Thoracic aorta (tissue), 2 donors: ENCODE data around the gene GLG1. TPM values are rescaled to one million over a fixed set of nuclear protein-coding genes. Genes with fewer than 3 reads are reported as not detected.
A peak's percentile ranks its signal among the peaks of the same experiment; 100 is the strongest.

ENCODE experiments used
- ATAC-seq: fragments of 150-250 bp; one replicate; pipeline ENCODE4 v1.8.0; 2017; ENCODE audit warnings: low read depth; ENCODE audit not compliant: insufficient number of reproducible peaks, low FRiP score
- DNase-seq: peaks from one replicate; pipeline ENCODE4 v3.0.0-alpha.2; 2020; ENCODE audit warnings: low spot score
- H3K27ac ChIP-seq, 2 donors: fragments of 200-600 bp; sonication (generic); 1 replicate in 1 of 2; 2 replicates in 1 of 2; pipeline ENCODE4 v1.5.1; 2016; ENCODE audit warnings: mild to moderate bottlenecking in 2 of 2, moderate library complexity in 2 of 2
- H3K27me3 ChIP-seq: fragments of 200-600 bp; sonication (generic); replicated peaks from 2 replicates; pipeline ENCODE4 v1.6.0; 2016; ENCODE audit warnings: mild to moderate bottlenecking; ENCODE audit not compliant: insufficient read depth
- H3K36me3 ChIP-seq: fragments of 200-600 bp; sonication (generic); one replicate; pipeline ENCODE4 v1.5.1; 2016
- H3K4me1 ChIP-seq, 2 donors: fragments of 200-600 bp; sonication (generic); 1 replicate in 1 of 2; 2 replicates in 1 of 2; pipeline versions ENCODE4 v1.5.1 to v1.6.0; 2016; ENCODE audit warnings: low read depth in 2 of 2, mild to moderate bottlenecking in 1 of 2; ENCODE audit not compliant: control insufficient read depth in 1 of 2
- H3K4me3 ChIP-seq: fragments of 200-600 bp; sonication (generic); 2 replicates; pipeline ENCODE4 v1.5.1; 2016; ENCODE audit warnings: mild to moderate bottlenecking
- H3K9me3 ChIP-seq: fragments of 200-600 bp; sonication (generic); 2 replicates; pipeline ENCODE4 v1.5.1; 2016
- total RNA-seq, 2 donors: library from RNA; depleted of rRNA; stranded (reverse); fragments of >200 nt; gene quantifications; one replicate each; pipeline versions ENCODE4 v1.1.0 to v1.2.3, GENCODE V29; 2016
- TF ChIP-seq, protein P1 (sequence below): fragments of 200-600 bp; sonication (generic); IDR thresholded peaks from one replicate; pipeline ENCODE4 v1.5.1; 2019; ENCODE audit warnings: antibody characterized with exemption

Gene GLG1
- total RNA-seq, 2 donors from 2014 or later = 202 to 218 TPM

DNA sequence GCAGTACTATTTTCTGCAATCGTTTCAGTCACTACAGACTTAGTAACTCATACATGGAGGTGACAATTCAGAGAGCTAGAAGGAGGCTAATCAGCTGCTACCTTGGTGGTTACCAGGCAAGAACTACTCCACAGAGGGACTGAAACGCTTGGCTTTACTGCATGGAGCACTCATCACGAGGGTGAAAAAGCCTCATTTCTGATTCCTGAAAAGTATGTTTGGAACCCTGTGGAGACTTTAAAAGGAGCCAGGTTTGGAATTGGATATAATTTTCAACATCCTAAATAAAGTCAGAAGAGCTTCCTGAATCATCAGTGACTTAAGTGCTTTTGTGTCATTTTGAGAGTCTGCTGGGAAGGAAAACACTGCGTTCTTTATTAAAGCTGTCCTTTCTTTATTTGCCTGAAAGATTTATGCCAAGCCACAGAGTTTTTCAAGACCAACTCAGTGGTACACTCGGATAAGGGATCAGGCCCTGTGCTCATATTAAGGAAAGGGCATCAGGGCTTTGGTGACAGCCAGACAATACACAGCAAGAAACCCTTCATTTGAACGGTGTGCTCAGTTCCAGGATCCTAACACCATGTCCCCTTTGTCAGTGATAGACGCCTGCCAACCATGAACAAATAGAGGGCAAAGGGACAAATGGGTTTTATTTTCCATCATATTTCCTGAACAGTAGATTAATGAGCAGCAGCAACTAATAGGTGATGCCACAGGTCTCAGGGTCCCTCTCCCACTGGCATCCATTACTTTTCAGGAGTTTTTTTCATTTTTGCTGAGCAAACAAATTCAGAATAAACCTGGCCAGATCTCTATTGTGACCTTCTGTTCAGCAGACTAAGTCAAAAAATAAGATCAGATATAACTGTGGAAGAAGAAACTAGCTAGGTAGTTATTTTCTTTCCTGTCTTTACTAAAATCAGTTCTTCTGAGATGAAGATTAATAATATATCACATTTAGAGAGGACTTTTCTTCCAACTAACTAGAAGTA is 105.1 kb downstream of the GLG1 start:
- no peaks in the 10 kb centered on the region for H3K36me3 ChIP-seq
- no peak overlapping the region for H3K4me3 ChIP-seq
- TF ChIP-seq, protein P1, sequence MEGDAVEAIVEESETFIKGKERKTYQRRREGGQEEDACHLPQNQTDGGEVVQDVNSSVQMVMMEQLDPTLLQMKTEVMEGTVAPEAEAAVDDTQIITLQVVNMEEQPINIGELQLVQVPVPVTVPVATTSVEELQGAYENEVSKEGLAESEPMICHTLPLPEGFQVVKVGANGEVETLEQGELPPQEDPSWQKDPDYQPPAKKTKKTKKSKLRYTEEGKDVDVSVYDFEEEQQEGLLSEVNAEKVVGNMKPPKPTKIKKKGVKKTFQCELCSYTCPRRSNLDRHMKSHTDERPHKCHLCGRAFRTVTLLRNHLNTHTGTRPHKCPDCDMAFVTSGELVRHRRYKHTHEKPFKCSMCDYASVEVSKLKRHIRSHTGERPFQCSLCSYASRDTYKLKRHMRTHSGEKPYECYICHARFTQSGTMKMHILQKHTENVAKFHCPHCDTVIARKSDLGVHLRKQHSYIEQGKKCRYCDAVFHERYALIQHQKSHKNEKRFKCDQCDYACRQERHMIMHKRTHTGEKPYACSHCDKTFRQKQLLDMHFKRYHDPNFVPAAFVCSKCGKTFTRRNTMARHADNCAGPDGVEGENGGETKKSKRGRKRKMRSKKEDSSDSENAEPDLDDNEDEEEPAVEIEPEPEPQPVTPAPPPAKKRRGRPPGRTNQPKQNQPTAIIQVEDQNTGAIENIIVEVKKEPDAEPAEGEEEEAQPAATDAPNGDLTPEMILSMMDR = no peak
- H3K4me1 ChIP-seq = peaks cover 6 to 17% of the 10 kb centered on the region in 2 donors
- no peak for DNase-seq
- no peaks in the 10 kb centered on the region for H3K9me3 ChIP-seq
- no peaks in the 10 kb centered on the region for H3K27me3 ChIP-seq
- H3K27ac ChIP-seq = peak overlapping the region; percentile 22 to 60
- ATAC-seq = no peak

GRCh38 chr16:74500907-74501306 is 106.0 kb downstream of the GLG1 start:
- H3K27me3 ChIP-seq = no peaks in the 10 kb centered on the region
- no peaks in the 10 kb centered on the region for H3K36me3 ChIP-seq
- H3K4me1 ChIP-seq = peaks cover 6 to 17% of the 10 kb centered on the region in 2 donors
- ATAC-seq (no peak), DNase-seq (no peak)
- H3K27ac ChIP-seq = peak overlapping the region; percentile 22 to 60
- TF ChIP-seq, protein P1 = no peak
- H3K9me3 ChIP-seq = no peaks in the 10 kb centered on the region
- H3K4me3 ChIP-seq = no peak overlapping the region

- TF ChIP-seq, protein P1 = no peak
- H3K9me3 ChIP-seq = no peaks in the 10 kb centered on the region
- DNase-seq (no peak), ATAC-seq (no peak)
- peaks cover 6 to 17% of the 10 kb centered on the region in 2 donors for H3K4me1 ChIP-seq
- no peak overlapping the region for H3K27ac ChIP-seq
- peaks cover under 1% of the 10 kb centered on the region for H3K36me3 ChIP-seq
- H3K4me3 ChIP-seq = no peak overlapping the region
- H3K27me3 ChIP-seq = no peaks in the 10 kb centered on the region
Observed at GRCh38 chr16:74499114-74499513, 107.8 kb downstream of the GLG1 start.

- Histone ChIP-seq H3K27me3 (no peaks in the 10 kb centered on the region), H3K9me3 (no peaks in the 10 kb centered on the region), H3K27ac (no peak overlapping the region), H3K4me3 (no peak overlapping the region), H3K4me1 (peaks cover 6 to 17% of the 10 kb centered on the region in 2 donors), H3K36me3 (peaks cover 9% of the 10 kb centered on the region)
- DNase-seq (no peak), ATAC-seq (no peak)
- TF ChIP-seq, protein P1 = no peak
Observed at GRCh38 chr16:74497761-74498160, 109.2 kb downstream of the GLG1 start.

- Histone ChIP-seq H3K27me3 (no peaks in the 10 kb centered on the region), H3K4me1 (peaks cover 0 to 3% of the 10 kb centered on the region in 2 donors), H3K36me3 (peaks cover 21% of the 10 kb centered on the region), H3K4me3 (no peak overlapping the region), H3K27ac (no peak overlapping the region), H3K9me3 (no peaks in the 10 kb centered on the region)
- no peak for ATAC-seq
- TF ChIP-seq, protein P1 = no peak
- DNase-seq = no peak
Observed at GRCh38 chr16:74496054-74496453, 110.9 kb downstream of the GLG1 start.
